ENCODE data around the gene TFCP2.

GRCh38 chr12:51192284-51192671, 19.3 kb upstream of the TFCP2 start:
- TF ChIP-seq FOXM1 (IDR thresholded peaks at IDR 0.05; ENCODE audit: borderline replicate concordance) (no peak), PKNOX1 (IDR thresholded peaks at IDR 0.05) (no peak)

Measured in HEK293T (cell line).